Measurements from ENCODE around the gene TOMT.
"Not testable (repeated sequence)": the region's sequence is repeated elsewhere in the genome, so short reads cannot be mapped to it uniquely, and the experiment has no call there.

DNA sequence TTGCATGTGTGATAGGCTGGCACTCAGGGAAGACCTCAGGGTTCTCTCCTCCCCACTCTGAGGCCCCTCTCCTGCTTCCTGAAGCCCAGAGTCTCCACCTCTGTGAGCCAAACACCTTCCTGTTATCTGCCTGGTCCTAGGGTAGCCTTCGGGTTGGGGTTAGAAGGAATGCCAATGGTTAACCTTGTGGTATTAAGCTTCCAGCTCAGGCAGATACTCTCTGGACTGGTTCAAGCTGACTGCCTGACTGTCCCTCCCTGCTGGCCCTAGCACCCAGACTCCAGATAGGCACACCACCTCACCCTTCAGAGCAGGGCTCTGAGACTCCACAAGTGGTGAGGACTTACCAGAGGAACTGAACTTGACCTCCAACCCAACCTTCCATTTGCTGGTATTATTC, 36.8 kb downstream of the TOMT start:
- TF ChIP-seq, protein P1, sequence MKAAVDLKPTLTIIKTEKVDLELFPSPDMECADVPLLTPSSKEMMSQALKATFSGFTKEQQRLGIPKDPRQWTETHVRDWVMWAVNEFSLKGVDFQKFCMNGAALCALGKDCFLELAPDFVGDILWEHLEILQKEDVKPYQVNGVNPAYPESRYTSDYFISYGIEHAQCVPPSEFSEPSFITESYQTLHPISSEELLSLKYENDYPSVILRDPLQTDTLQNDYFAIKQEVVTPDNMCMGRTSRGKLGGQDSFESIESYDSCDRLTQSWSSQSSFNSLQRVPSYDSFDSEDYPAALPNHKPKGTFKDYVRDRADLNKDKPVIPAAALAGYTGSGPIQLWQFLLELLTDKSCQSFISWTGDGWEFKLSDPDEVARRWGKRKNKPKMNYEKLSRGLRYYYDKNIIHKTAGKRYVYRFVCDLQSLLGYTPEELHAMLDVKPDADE (IDR thresholded peaks at IDR 0.05): not testable (repeated sequence)
- TF ChIP-seq, protein P2, sequence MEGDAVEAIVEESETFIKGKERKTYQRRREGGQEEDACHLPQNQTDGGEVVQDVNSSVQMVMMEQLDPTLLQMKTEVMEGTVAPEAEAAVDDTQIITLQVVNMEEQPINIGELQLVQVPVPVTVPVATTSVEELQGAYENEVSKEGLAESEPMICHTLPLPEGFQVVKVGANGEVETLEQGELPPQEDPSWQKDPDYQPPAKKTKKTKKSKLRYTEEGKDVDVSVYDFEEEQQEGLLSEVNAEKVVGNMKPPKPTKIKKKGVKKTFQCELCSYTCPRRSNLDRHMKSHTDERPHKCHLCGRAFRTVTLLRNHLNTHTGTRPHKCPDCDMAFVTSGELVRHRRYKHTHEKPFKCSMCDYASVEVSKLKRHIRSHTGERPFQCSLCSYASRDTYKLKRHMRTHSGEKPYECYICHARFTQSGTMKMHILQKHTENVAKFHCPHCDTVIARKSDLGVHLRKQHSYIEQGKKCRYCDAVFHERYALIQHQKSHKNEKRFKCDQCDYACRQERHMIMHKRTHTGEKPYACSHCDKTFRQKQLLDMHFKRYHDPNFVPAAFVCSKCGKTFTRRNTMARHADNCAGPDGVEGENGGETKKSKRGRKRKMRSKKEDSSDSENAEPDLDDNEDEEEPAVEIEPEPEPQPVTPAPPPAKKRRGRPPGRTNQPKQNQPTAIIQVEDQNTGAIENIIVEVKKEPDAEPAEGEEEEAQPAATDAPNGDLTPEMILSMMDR (conservative IDR thresholded peaks at IDR 0.05; ENCODE audit: low read depth in 2 of 2): not testable (repeated sequence)

Data from GM23338 (cell line).